GM21423 (cell line): ENCODE measurements around the gene ZNF48.

Source experiments
- ATAC-seq: cut with Tn5 transposase; IDR thresholded peaks from one replicate; pipeline ENCODE4 v1.9.1; 2021; ENCODE audit warnings: mild to moderate bottlenecking, moderate library complexity; ENCODE audit not compliant: unreplicated experiment

The ZNF48 gene

GRCh38 chr16:30437511-30438046, 42.4 kb downstream of the ZNF48 start:
- no peak for ATAC-seq

GRCh38 chr16:30438835-30439234, 43.6 kb downstream of the ZNF48 start:
- no peak for ATAC-seq

- no peak for ATAC-seq
Measured at GRCh38 chr16:30439720-30440348, 44.6 kb downstream of the ZNF48 start.

- no peak for ATAC-seq
Measured at GRCh38 chr16:30443631-30444030, 48.4 kb downstream of the ZNF48 start.

GRCh38 chr16:30444231-30445148, 49.3 kb downstream of the ZNF48 start:
- no peak for ATAC-seq

- ATAC-seq: no peak
Measured at GRCh38 chr16:30445149-30445407, 49.9 kb downstream of the ZNF48 start.

- peak; percentile 81 for ATAC-seq
Measured at GRCh38 chr16:30445408-30446202, 50.4 kb downstream of the ZNF48 start, which contains the start of gene SEPHS2. Gene SEPHS2, minus strand, starts transcription at chr16:30445874. Its CDS starts 147 bp downstream, at chr16:30445727.

GRCh38 chr16:30446203-30446595, 51.0 kb downstream of the ZNF48 start:
- no peak for ATAC-seq

- no peak for ATAC-seq
Measured at GRCh38 chr16:30447512-30448226, 52.4 kb downstream of the ZNF48 start.

GRCh38 chr16:30449116-30449435, 53.9 kb downstream of the ZNF48 start:
- no peak for ATAC-seq
